H9 (cell line): Measurements from ENCODE around the gene HLA-DRB1. TPM values are rescaled to one million over a fixed set of nuclear protein-coding genes. Genes with fewer than 3 reads are reported as not detected.

ENCODE experiments used
- DNase-seq: peaks from one replicate; pipeline ENCODE4 v3.0.0-alpha.2; 2017
- H2AFZ ChIP-seq: one replicate; pipeline ENCODE4 v1.6.1; 2013; ENCODE audit warnings: mild to moderate bottlenecking, low read length, control low read depth, moderate library complexity
- H2AK5ac ChIP-seq: 2 replicates; pipeline ENCODE4 v1.6.1; 2013; ENCODE audit warnings: low read length, control low read depth, mixed read lengths; ENCODE audit not compliant: insufficient read length
- H2BK120ac ChIP-seq: one replicate; pipeline ENCODE4 v1.6.1; 2013; ENCODE audit warnings: low read depth, mild to moderate bottlenecking, low read length, control low read depth, inconsistent platforms; ENCODE audit not compliant: poor library complexity, severe bottlenecking
- H2BK12ac ChIP-seq: 2 replicates; pipeline ENCODE4 v1.6.1; 2013; ENCODE audit warnings: low read length, control low read depth, mixed read lengths, low read depth; ENCODE audit not compliant: insufficient read length
- H2BK15ac ChIP-seq: 2 replicates; pipeline ENCODE4 v1.6.1; 2013; ENCODE audit warnings: low read depth, low read length, control low read depth
- H2BK20ac ChIP-seq: one replicate; pipeline ENCODE4 v1.6.1; 2013; ENCODE audit warnings: low read depth, mild to moderate bottlenecking, low read length, control low read depth, inconsistent platforms; ENCODE audit not compliant: poor library complexity, severe bottlenecking
- H2BK5ac ChIP-seq: 2 replicates; pipeline ENCODE4 v1.6.1; 2013; ENCODE audit warnings: low read length, control low read depth, mixed read lengths; ENCODE audit not compliant: insufficient read length
- H3K14ac ChIP-seq: 2 replicates; pipeline ENCODE4 v1.6.1; 2013; ENCODE audit warnings: low read length, control low read depth; ENCODE audit not compliant: insufficient read depth
- H3K18ac ChIP-seq: 2 replicates; pipeline ENCODE4 v1.6.1; 2013; ENCODE audit warnings: low read depth, mild to moderate bottlenecking, mixed read lengths, low read length, control low read depth; ENCODE audit not compliant: insufficient read length
- H3K23ac ChIP-seq: 2 replicates; pipeline ENCODE4 v1.6.1; 2013; ENCODE audit warnings: low read length, control low read depth, mixed read lengths, low read depth; ENCODE audit not compliant: insufficient read length
- H3K23me2 ChIP-seq: 2 replicates; pipeline ENCODE4 v1.6.1; 2013; ENCODE audit warnings: low read depth, mild to moderate bottlenecking, mixed read lengths, low read length, control low read depth; ENCODE audit not compliant: insufficient read length, poor library complexity, severe bottlenecking
- H3K27ac ChIP-seq: 2 replicates; pipeline ENCODE4 v1.5.1; 2013; ENCODE audit warnings: low read length, control low read depth, mixed read lengths, low read depth; ENCODE audit not compliant: insufficient read length
- H3K27me3 ChIP-seq: 2 replicates; pipeline ENCODE4 v1.6.1; 2013; ENCODE audit warnings: low read length, control low read depth, inconsistent platforms; ENCODE audit not compliant: insufficient read depth
- H3K4ac ChIP-seq: 2 replicates; pipeline ENCODE4 v1.6.1; 2013; ENCODE audit warnings: low read depth, mild to moderate bottlenecking, control low read depth, inconsistent platforms, low read length, moderate library complexity
- H3K4me1 ChIP-seq: 2 replicates; pipeline ENCODE4 v1.6.1; 2013; ENCODE audit warnings: low read length, control low read depth, inconsistent platforms; ENCODE audit not compliant: insufficient read depth
- H3K4me2 ChIP-seq: 2 replicates; pipeline ENCODE4 v1.6.1; 2013; ENCODE audit warnings: low read length, control low read depth, mixed read lengths; ENCODE audit not compliant: insufficient read length, insufficient read depth
- H3K56ac ChIP-seq: 2 replicates; pipeline ENCODE4 v1.6.1; 2013; ENCODE audit warnings: low read depth, mild to moderate bottlenecking, mixed read lengths, low read length, control low read depth; ENCODE audit not compliant: insufficient read length
- H3K79me1 ChIP-seq: 2 replicates; pipeline ENCODE4 v1.6.1; 2013; ENCODE audit warnings: low read depth, mild to moderate bottlenecking, moderate library complexity, low read length, control low read depth, inconsistent platforms; ENCODE audit not compliant: insufficient read depth, poor library complexity, severe bottlenecking
- H3K79me2 ChIP-seq: 2 replicates; pipeline ENCODE4 v1.6.1; 2013; ENCODE audit warnings: low read length, control low read depth, inconsistent platforms; ENCODE audit not compliant: insufficient read depth
- H3K9ac ChIP-seq: 2 replicates; pipeline ENCODE4 v1.6.1; 2013; ENCODE audit warnings: low read length, control low read depth, mixed read lengths; ENCODE audit not compliant: insufficient read length; ENCODE audit errors: extremely low read depth
- H3K9me3 ChIP-seq: one replicate; pipeline ENCODE4 v1.6.1; 2013; ENCODE audit warnings: low read depth, low read length, inconsistent platforms; ENCODE audit not compliant: control insufficient read depth
- H3T11ph ChIP-seq: one replicate; pipeline ENCODE4 v1.6.1; 2013; ENCODE audit warnings: mild to moderate bottlenecking, low read length, control low read depth, inconsistent platforms
- H4K20me1 ChIP-seq: one replicate; pipeline ENCODE4 v1.6.1; 2013; ENCODE audit not compliant: control insufficient read depth, insufficient read length, insufficient read depth
- H4K5ac ChIP-seq: 2 replicates; pipeline ENCODE4 v1.6.1; 2013; ENCODE audit warnings: low read depth, mild to moderate bottlenecking, mixed read lengths, low read length, control low read depth; ENCODE audit not compliant: insufficient read length
- H4K8ac ChIP-seq: replicated peaks from 2 replicates; pipeline ENCODE4 v1.6.1; 2013; ENCODE audit warnings: low read length, control low read depth, mixed read lengths, low read depth; ENCODE audit not compliant: insufficient read length
- H4K91ac ChIP-seq: 2 replicates; pipeline ENCODE4 v1.6.1; 2013; ENCODE audit warnings: low read depth, mild to moderate bottlenecking, moderate library complexity, mixed read lengths, low read length, control low read depth; ENCODE audit not compliant: insufficient read length
- H3K27ac Mint-ChIP-seq, 3 experiments: 2 replicates in 2 of 3; 3 replicates in 1 of 3; pipeline ENCODE4 v1.8.0; 2020 to 2021; ENCODE audit warnings: mixed read lengths in 3 of 3, mild to moderate bottlenecking in 1 of 3, moderate library complexity in 1 of 3
- H3K27me3 Mint-ChIP-seq: 2 replicates; pipeline ENCODE4 v1.8.0; 2021; ENCODE audit warnings: low read depth, mild to moderate bottlenecking, moderate library complexity, mixed read lengths
- H3K36me3 Mint-ChIP-seq, 3 experiments: 2 replicates in 2 of 3; 3 replicates in 1 of 3; pipeline ENCODE4 v1.8.0; 2020 to 2021; ENCODE audit warnings: low read depth in 3 of 3, mixed read lengths in 3 of 3; ENCODE audit not compliant: insufficient read depth in 1 of 3
- H3K4me1 Mint-ChIP-seq, 2 experiments: 2 replicates each; pipeline ENCODE4 v1.8.0; 2020; ENCODE audit warnings: mixed read lengths in 2 of 2
- H3K4me3 Mint-ChIP-seq, 2 experiments: 2 replicates in 1 of 2; 3 replicates in 1 of 2; pipeline ENCODE4 v1.8.0; 2020 to 2021; ENCODE audit warnings: mild to moderate bottlenecking in 2 of 2, mixed read lengths in 2 of 2, moderate library complexity in 1 of 2
- H3K9me3 Mint-ChIP-seq, 2 experiments: 2 replicates in 1 of 2; 3 replicates in 1 of 2; pipeline ENCODE4 v1.8.0; 2020; ENCODE audit warnings: mild to moderate bottlenecking in 2 of 2, mixed read lengths in 2 of 2, moderate library complexity in 1 of 2
- WGBS: extraction: QIAGEN DNeasy Blood & Tissue Kit; methylation state at CpG from one replicate; pipeline ENCODE4 v1.1.7; 2013; ENCODE audit warnings: missing lambda C conversion rate, low lambda C conversion rate, mixed read lengths; ENCODE audit not compliant: insufficient read length; ENCODE audit errors: extremely low coverage; 5-methylcytosine and 5-hydroxymethylcytosine counted together
- total RNA-seq: library from RNA; stranded (reverse); gene quantifications from 2 replicates; pipeline ENCODE4 v1.2.1, GENCODE V29; 2021
- TF ChIP-seq, protein P1 (sequence below): fragments of 200-600 bp; sonication (generic); conservative IDR thresholded peaks from 3 replicates; pipeline ENCODE4 v1.8.0; 2021; ENCODE audit warnings: antibody characterized with exemption, mild to moderate bottlenecking

Gene HLA-DRB1
- total RNA-seq, 1 experiment from 2014 or later: 25.9 TPM

DNA sequence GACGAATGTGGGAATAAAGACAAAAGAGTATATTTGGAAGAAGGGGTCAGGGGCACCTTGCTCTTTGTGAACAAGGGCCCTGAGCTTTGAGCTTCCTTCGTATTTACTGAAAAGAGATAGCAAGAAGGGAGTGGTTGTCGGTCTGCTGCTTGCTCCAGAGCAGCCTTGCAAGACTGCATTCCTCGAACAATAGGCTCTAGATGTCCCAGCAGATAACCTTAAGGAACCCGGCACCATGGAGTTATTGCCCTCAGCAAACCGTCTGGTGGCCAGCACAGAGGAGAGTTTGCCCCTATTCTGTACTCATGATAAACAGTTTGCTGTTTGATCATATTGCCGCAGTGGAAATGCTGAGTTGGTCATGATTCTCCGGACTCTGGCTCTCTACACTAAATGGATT lies 22.7 kb downstream of the HLA-DRB1 start:
- no peaks in the 10 kb centered on the region for H4K20me1 ChIP-seq
- no peak overlapping the region for H2BK20ac ChIP-seq
- H3K56ac ChIP-seq: no peak overlapping the region
- Mint-ChIP-seq H3K9me3 (peaks cover 0 to 17% of the 10 kb centered on the region in 2 experiments; a peak in 4 of 5 replicates), H3K27me3 (peaks cover 5% of the 10 kb centered on the region; the same call in 1 of the 2 replicates), H3K27ac (no peak overlapping the region), H3K36me3 (0 out of 7 replicates have a peak, but pooled peaks cover 0 to 5% (median 4%) of the 10 kb centered on the region in 3 experiments), H3K4me3 (no peak overlapping the region), H3K4me1 (peaks cover 11 to 12% of the 10 kb centered on the region in 2 experiments)
- H3K23ac ChIP-seq: no peak overlapping the region
- H2BK15ac ChIP-seq: no peak overlapping the region
- DNase-seq: no peak
- H3K23me2 ChIP-seq: no peaks in the 10 kb centered on the region
- H3K9me3 ChIP-seq: no peaks in the 10 kb centered on the region
- no peak overlapping the region for H3K14ac ChIP-seq
- H4K5ac ChIP-seq: no peak overlapping the region
- WGBS: no CpG with 5 or more reads among the region's 8 CpGs
- no peaks in the 10 kb centered on the region for H3K4me1 ChIP-seq
- no peak overlapping the region for H2BK12ac ChIP-seq
- no peak overlapping the region for H3K27ac ChIP-seq
- no peak overlapping the region for H4K91ac ChIP-seq
- H3K79me2 ChIP-seq: no peaks in the 10 kb centered on the region
- no peak overlapping the region for H3K4me2 ChIP-seq
- no peak overlapping the region for H2AFZ ChIP-seq
- no peak overlapping the region for H3K4ac ChIP-seq
- H4K8ac ChIP-seq: no peak overlapping the region
- H2AK5ac ChIP-seq: no peak overlapping the region
- H3K18ac ChIP-seq: no peak overlapping the region
- TF ChIP-seq, protein P1, sequence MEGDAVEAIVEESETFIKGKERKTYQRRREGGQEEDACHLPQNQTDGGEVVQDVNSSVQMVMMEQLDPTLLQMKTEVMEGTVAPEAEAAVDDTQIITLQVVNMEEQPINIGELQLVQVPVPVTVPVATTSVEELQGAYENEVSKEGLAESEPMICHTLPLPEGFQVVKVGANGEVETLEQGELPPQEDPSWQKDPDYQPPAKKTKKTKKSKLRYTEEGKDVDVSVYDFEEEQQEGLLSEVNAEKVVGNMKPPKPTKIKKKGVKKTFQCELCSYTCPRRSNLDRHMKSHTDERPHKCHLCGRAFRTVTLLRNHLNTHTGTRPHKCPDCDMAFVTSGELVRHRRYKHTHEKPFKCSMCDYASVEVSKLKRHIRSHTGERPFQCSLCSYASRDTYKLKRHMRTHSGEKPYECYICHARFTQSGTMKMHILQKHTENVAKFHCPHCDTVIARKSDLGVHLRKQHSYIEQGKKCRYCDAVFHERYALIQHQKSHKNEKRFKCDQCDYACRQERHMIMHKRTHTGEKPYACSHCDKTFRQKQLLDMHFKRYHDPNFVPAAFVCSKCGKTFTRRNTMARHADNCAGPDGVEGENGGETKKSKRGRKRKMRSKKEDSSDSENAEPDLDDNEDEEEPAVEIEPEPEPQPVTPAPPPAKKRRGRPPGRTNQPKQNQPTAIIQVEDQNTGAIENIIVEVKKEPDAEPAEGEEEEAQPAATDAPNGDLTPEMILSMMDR: no peak
- H3K9ac ChIP-seq: no peak overlapping the region
- H3T11ph ChIP-seq: no peak overlapping the region
- H2BK5ac ChIP-seq: no peak overlapping the region
- no peaks in the 10 kb centered on the region for H3K27me3 ChIP-seq
- H2BK120ac ChIP-seq: no peak overlapping the region
- H3K79me1 ChIP-seq: no peaks in the 10 kb centered on the region
